Mononuclear cell (primary cell): ENCODE results near the gene SLC35F3. TPM values are rescaled to one million over a fixed set of nuclear protein-coding genes. Genes with fewer than 3 reads are reported as not detected.

ENCODE experiments used
- H3K27me3 ChIP-seq: 2 replicates; pipeline ENCODE4 v1.6.0; 2011; ENCODE audit warnings: low read length, control low read depth; ENCODE audit not compliant: insufficient read depth
- H3K4me1 ChIP-seq: 2 replicates; pipeline ENCODE4 v1.5.1; 2011; ENCODE audit warnings: mild to moderate bottlenecking, low read length, control low read depth; ENCODE audit not compliant: insufficient read depth
- H3K4me3 ChIP-seq: 2 replicates; pipeline ENCODE4 v1.5.1; 2011; ENCODE audit warnings: mild to moderate bottlenecking, low read length, moderate library complexity
- H3K9me3 ChIP-seq: 2 replicates; pipeline ENCODE4 v1.5.1; 2011; ENCODE audit warnings: low read depth, mild to moderate bottlenecking, control low read depth, low read length
- total RNA-seq: library from RNA; depleted of rRNA; stranded (reverse); fragments of >200 nt; gene quantifications from one replicate; pipeline ENCODE4 v1.2.3, GENCODE V29; 2012

Gene SLC35F3
- total RNA-seq, 1 donor: not detected

DNA sequence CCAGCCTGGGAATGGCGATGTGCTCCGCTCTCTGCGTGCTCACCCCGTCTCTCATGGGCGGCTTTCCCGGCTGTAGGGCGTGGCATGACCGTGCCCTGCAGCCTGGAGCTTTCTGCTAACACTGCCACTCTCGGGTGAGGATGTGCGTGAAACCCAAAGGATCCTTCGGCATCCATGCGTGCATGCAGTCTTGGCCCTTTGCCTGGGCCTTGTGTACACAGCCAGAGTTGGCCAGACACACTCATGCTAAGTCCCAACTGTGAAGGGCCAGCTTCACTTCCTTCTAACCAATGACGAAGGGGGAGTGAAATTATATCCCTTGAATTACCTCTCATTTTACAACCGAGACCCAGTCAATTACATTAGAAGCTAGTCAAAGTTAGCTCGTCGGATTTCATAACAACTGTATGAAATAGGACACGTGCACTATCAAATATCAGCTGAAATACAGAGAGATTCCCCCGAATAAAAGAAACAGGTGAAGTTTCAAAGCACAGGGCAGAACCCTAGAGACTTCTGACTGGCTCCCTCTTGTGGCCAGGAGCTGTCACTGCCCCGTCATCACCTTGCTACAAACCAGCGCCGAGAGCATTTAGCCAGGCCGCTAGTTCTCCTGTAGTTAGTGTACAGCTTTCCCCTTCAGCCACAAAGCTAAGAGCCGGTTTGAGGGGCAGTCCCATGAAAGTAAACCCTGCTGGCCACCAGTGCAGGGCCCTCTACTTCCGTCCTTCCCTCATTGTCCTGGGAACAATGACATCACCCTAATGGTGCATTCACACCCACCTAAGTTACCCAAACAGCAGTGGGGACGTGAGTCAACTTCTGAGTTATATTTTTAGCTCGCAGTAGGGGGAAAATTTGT is 405.4 kb downstream of the SLC35F3 start:
- H3K4me3 ChIP-seq: no peak overlapping the region
- no peaks in the 10 kb centered on the region for H3K27me3 ChIP-seq
- H3K4me1 ChIP-seq: peaks cover 3% of the 10 kb centered on the region
- no peaks in the 10 kb centered on the region for H3K9me3 ChIP-seq

- Histone ChIP-seq H3K27me3 (no peaks in the 10 kb centered on the region), H3K9me3 (no peaks in the 10 kb centered on the region), H3K4me1 (peaks cover 4% of the 10 kb centered on the region), H3K4me3 (no peak overlapping the region)
These were observed 406.0 kb downstream of the SLC35F3 start for GRCh38 chr1:234310460-234310817.

DNA sequence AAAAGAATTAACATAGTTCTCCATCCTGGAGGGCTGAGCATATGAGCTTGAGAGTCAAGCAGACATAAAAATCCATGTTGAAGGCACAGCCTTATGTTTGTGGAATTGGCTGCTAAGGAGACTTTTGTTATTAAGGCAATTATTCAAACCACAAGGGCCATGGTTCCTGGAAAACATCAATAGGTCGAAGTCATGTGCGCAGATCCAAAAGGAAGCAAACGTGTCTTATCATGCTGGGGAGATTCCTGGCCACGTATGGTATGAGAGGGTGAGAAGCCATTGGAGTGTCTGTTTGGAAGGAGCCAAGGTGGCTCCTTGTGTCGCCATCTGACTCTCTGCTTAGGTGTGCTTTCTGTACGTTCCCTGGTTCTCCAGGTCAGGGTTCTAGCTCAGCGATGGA is 406.9 kb downstream of the SLC35F3 start:
- no peaks in the 10 kb centered on the region for H3K27me3 ChIP-seq
- peaks cover 10% of the 10 kb centered on the region for H3K4me1 ChIP-seq
- H3K9me3 ChIP-seq: no peaks in the 10 kb centered on the region
- no peak overlapping the region for H3K4me3 ChIP-seq

DNA sequence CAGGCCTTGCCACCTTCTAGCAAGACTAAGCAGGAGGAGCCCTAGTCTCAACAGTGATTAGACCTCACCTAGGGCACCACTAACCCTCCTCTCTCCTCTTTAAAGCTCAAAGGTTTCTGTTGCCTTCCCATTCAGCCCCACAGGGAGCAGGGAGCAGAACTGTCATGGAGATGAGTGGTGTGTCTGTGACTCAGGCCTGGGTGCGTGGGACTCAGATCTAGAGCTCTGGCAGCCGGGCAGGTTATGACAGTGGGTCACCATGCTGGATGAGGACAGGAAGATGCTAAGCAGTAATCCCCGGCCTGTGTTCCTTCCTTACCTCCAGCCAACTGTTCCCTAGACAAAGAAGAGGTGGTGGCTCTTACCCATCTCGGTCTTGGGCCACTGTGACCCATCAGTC is 408.7 kb downstream of the SLC35F3 start:
- Histone ChIP-seq H3K27me3 (no peaks in the 10 kb centered on the region), H3K4me3 (no peak overlapping the region), H3K4me1 (peaks cover 10% of the 10 kb centered on the region), H3K9me3 (no peaks in the 10 kb centered on the region)

DNA sequence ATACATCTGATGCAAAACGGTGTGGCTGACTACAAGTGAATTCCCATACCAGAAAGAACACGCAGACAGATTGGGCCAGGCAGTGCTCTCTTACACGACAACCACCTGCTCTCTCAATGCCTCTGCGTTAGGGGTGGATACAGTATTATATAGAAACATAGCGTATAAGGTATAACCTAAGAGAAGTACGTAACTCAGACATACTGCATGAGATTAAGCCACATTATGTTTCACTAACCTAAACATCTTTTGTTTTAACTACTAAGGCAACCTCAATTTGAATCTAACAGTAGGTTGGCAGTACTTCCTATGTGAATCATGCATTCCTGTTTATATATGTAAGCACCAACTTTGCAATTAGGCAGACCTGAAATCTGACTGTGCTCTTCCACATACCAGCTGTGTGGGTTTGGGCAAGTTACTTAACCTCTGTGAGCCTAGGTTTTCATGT is 410.6 kb downstream of the SLC35F3 start:
- Histone ChIP-seq H3K9me3 (no peaks in the 10 kb centered on the region), H3K4me3 (no peak overlapping the region), H3K4me1 (peaks cover 10% of the 10 kb centered on the region), H3K27me3 (no peaks in the 10 kb centered on the region)

GRCh38 chr1:234315588-234315987 is 411.1 kb downstream of the SLC35F3 start:
- no peaks in the 10 kb centered on the region for H3K9me3 ChIP-seq
- H3K4me1 ChIP-seq: peaks cover 10% of the 10 kb centered on the region
- H3K27me3 ChIP-seq: no peaks in the 10 kb centered on the region
- H3K4me3 ChIP-seq: no peak overlapping the region

DNA sequence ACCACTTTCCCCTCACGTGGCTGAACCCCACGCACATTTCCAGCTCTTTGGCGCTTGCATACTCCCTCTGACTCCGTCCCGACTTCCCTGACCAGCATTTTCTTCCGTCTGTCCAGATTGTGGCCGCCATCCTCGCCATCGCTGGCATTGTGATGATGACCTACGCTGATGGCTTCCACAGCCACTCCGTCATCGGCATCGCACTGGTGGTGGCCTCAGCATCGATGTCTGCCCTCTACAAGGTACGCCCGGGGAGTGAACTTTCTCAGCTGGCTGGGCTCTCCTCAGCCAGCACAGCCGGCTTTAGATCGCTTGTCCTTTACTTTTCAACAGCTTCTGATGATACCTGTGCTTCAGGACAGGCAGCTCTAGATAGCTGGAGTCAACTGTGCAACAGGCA is 412.0 kb downstream of the SLC35F3 start:
- Histone ChIP-seq H3K27me3 (no peaks in the 10 kb centered on the region), H3K4me3 (no peak overlapping the region), H3K9me3 (no peaks in the 10 kb centered on the region), H3K4me1 (peaks cover 10% of the 10 kb centered on the region)

DNA sequence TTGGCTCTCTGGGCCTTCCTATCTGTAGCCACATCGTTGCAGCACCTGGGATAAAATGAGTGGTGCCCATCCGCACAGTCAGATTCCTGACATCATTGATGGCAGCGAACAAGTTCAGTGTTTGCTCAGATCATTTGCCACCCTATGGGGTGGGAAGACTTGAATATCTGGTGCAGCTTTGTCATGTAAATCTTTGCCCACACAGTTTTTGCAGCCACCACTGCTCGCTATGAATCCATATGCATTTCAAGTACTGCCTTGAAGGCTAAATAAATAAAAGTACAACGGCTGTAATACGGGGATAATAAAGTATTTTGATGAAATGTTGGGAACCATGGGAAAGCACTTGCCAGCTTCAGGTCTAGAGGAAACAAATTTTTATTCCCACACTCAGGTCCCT is 412.5 kb downstream of the SLC35F3 start:
- Histone ChIP-seq H3K27me3 (no peaks in the 10 kb centered on the region), H3K4me3 (no peak overlapping the region), H3K4me1 (peaks cover 10% of the 10 kb centered on the region), H3K9me3 (no peaks in the 10 kb centered on the region)

GRCh38 chr1:234320069-234320468 is 415.6 kb downstream of the SLC35F3 start:
- H3K4me3 ChIP-seq: no peak overlapping the region
- no peaks in the 10 kb centered on the region for H3K27me3 ChIP-seq
- H3K4me1 ChIP-seq: peaks cover 6% of the 10 kb centered on the region
- H3K9me3 ChIP-seq: no peaks in the 10 kb centered on the region

GRCh38 chr1:234320549-234320948 is 416.1 kb downstream of the SLC35F3 start:
- no peak overlapping the region for H3K4me3 ChIP-seq
- no peaks in the 10 kb centered on the region for H3K9me3 ChIP-seq
- no peaks in the 10 kb centered on the region for H3K27me3 ChIP-seq
- peaks cover 5% of the 10 kb centered on the region for H3K4me1 ChIP-seq

GRCh38 chr1:234321231-234321630 is 416.8 kb downstream of the SLC35F3 start:
- Histone ChIP-seq H3K4me1 (peaks cover 7% of the 10 kb centered on the region), H3K9me3 (no peaks in the 10 kb centered on the region), H3K4me3 (no peak overlapping the region), H3K27me3 (no peaks in the 10 kb centered on the region)

DNA sequence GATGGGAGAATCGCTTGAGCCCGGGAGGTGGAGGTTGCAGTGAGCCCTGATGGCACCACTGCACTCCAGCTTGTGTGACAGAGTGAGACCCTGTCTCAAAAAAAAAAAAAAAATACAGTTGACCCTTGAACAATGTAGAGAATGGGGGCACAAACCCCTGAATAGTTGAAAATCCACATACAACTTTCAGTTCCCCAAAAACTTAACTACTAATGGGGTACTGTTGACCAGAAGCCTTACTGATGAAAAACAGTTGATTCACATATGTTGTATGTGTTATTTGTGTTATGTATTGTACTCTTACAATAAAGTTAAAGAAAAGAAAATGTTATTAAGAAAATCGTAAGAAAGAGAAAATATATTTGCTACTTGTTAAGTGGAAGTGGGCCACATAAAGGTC is 417.6 kb downstream of the SLC35F3 start:
- no peak overlapping the region for H3K4me3 ChIP-seq
- peaks cover 15% of the 10 kb centered on the region for H3K4me1 ChIP-seq
- H3K27me3 ChIP-seq: no peaks in the 10 kb centered on the region
- no peaks in the 10 kb centered on the region for H3K9me3 ChIP-seq

DNA sequence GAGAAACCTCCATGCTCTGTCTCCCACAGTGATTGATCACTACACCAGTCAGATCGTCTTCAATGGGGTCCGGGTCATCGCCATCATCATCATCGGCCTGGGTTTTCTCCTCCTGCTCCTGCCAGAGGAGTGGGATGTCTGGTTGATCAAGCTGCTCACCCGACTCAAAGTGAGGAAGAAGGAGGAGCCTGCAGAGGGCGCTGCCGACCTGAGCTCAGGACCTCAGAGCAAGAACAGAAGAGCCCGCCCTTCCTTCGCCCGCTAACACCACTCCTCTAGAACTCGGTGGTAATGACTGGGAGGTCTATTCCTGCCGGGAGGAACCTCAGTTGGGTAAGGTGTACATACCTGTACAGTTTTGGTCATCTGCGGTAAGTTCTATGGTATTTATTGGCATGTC is 418.5 kb downstream of the SLC35F3 start:
- no peaks in the 10 kb centered on the region for H3K9me3 ChIP-seq

GRCh38 chr1:234324821-234325220 is 420.3 kb downstream of the SLC35F3 start:
- H3K4me3 ChIP-seq: no peak overlapping the region
- peaks cover 22% of the 10 kb centered on the region for H3K4me1 ChIP-seq
- no peaks in the 10 kb centered on the region for H3K27me3 ChIP-seq
- no peaks in the 10 kb centered on the region for H3K9me3 ChIP-seq

More for the DNA sequence above, 418.5 kb downstream of the SLC35F3 start:
- H3K4me1 ChIP-seq: peaks cover 17% of the 10 kb centered on the region
- no peaks in the 10 kb centered on the region for H3K27me3 ChIP-seq
- H3K4me3 ChIP-seq: no peak overlapping the region

GRCh38 chr1:234325878-234326496 is 421.5 kb downstream of the SLC35F3 start:
- peak overlapping the region; percentile 53 for H3K4me3 ChIP-seq
- peaks cover 29% of the 10 kb centered on the region for H3K4me1 ChIP-seq
- no peaks in the 10 kb centered on the region for H3K27me3 ChIP-seq

More at GRCh38 chr1:234325878-234326496, 421.5 kb downstream of the SLC35F3 start:
- no peaks in the 10 kb centered on the region for H3K9me3 ChIP-seq
